IMR-90 (cell line): ENCODE measurements around the gene PAN2. TPM values are rescaled to one million over a fixed set of nuclear protein-coding genes. Genes with fewer than 3 reads are reported as not detected.

Experiments
- ATAC-seq: fragments of 200-7000 bp; cut with Tn5 transposase; 2 replicates; pipeline ENCODE4 v1.9.1; 2020; ENCODE audit warnings: low read depth, mild to moderate bottlenecking, moderate library complexity
- BruUV-seq: library from RNA; stranded (reverse); fragments of 400-500 nt; replicated peaks from 2 replicates; lab custom pipeline; 2021; lab: Mats Ljungman, UMichigan
- CTCF ChIA-PET: fragments of 300-600 bp; formaldehyde crosslinking; extraction: SDS; loops from one replicate; lab custom pipeline; 2021; ENCODE audit warnings: antibody characterized with exemption; lab: Yijun Ruan, JAX
- POLR2A ChIA-PET: fragments of 300-600 bp; sonication (Branson Sonifier 250); formaldehyde crosslinking; loops from one replicate; lab custom pipeline; 2022; ENCODE audit warnings: antibody characterized with exemption; ENCODE audit not compliant: unreplicated experiment; lab: Charles Lee
- DNase-seq: peaks from one replicate; pipeline ENCODE4 v3.0.0; 2013
- H2AFZ ChIP-seq: replicated peaks from 2 replicates; pipeline ENCODE3; 2013; ENCODE audit warnings: low read length, mild to moderate bottlenecking; ENCODE audit not compliant: poor library complexity
- H2AK5ac ChIP-seq: 2 replicates; pipeline ENCODE4 v1.6.1; 2013; ENCODE audit warnings: low read depth, low read length, inconsistent platforms
- H2AK9ac ChIP-seq: replicated peaks from 2 replicates; pipeline ENCODE3; 2013; ENCODE audit warnings: mild to moderate bottlenecking, low read depth, low read length, moderate library complexity; ENCODE audit not compliant: poor library complexity
- H2BK120ac ChIP-seq: 2 replicates; pipeline ENCODE4 v1.6.1; 2013; ENCODE audit warnings: low read depth, low read length, inconsistent platforms
- H2BK15ac ChIP-seq: 3 replicates; pipeline ENCODE4 v1.6.1; 2013; ENCODE audit warnings: low read depth, low read length, inconsistent platforms
- H2BK20ac ChIP-seq: 2 replicates; pipeline ENCODE4 v1.6.1; 2013; ENCODE audit warnings: low read depth, mild to moderate bottlenecking, inconsistent platforms, low read length, moderate library complexity
- H2BK5ac ChIP-seq: 2 replicates; pipeline ENCODE4 v1.6.1; 2013; ENCODE audit warnings: mild to moderate bottlenecking, low read depth, low read length, inconsistent platforms; ENCODE audit not compliant: poor library complexity, severe bottlenecking
- H3K14ac ChIP-seq: replicated peaks from 2 replicates; pipeline ENCODE4 v1.6.1; 2013; ENCODE audit warnings: low read depth, low read length, inconsistent platforms
- H3K18ac ChIP-seq: 2 replicates; pipeline ENCODE4 v1.6.1; 2013; ENCODE audit warnings: low read depth, low read length, control low read depth
- H3K23ac ChIP-seq: 2 replicates; pipeline ENCODE4 v1.6.1; 2013; ENCODE audit warnings: low read depth, low read length, inconsistent platforms
- H3K27ac ChIP-seq: 2 replicates; pipeline ENCODE4 v1.5.1; 2013; ENCODE audit warnings: mild to moderate bottlenecking, control low read depth, low read length; ENCODE audit not compliant: insufficient read depth
- H3K27me3 ChIP-seq: 2 replicates; pipeline ENCODE4 v1.6.1; 2013; ENCODE audit warnings: low read length; ENCODE audit not compliant: control insufficient read depth, insufficient read depth
- H3K36me3 ChIP-seq: 2 replicates; pipeline ENCODE4 v1.6.1; 2013; ENCODE audit warnings: low read length, mixed read lengths; ENCODE audit not compliant: control insufficient read depth, insufficient read depth
- H3K4ac ChIP-seq: 2 replicates; pipeline ENCODE4 v1.6.1; 2013; ENCODE audit warnings: low read depth, low read length, inconsistent platforms
- H3K4me1 ChIP-seq: 2 replicates; pipeline ENCODE4 v1.6.1; 2013; ENCODE audit warnings: low read length, mixed read lengths; ENCODE audit not compliant: control insufficient read depth, insufficient read depth
- H3K4me2 ChIP-seq: 2 replicates; pipeline ENCODE4 v1.6.1; 2013; ENCODE audit warnings: low read depth, mild to moderate bottlenecking, control low read depth, low read length, moderate library complexity
- H3K4me3 ChIP-seq: 2 replicates; pipeline ENCODE4 v1.5.1; 2013; ENCODE audit warnings: low read depth, mild to moderate bottlenecking, control low read depth, low read length, moderate library complexity; ENCODE audit not compliant: insufficient read depth
- H3K56ac ChIP-seq: 2 replicates; pipeline ENCODE4 v1.6.1; 2013; ENCODE audit warnings: low read length, inconsistent platforms; ENCODE audit not compliant: insufficient read depth; ENCODE audit errors: extremely low read depth
- H3K79me1 ChIP-seq, 2 experiments: 2 replicates each; pipeline ENCODE4 v1.6.1; 2013; ENCODE audit warnings: low read length in 2 of 2, inconsistent platforms in 1 of 2, low read depth in 1 of 2
- H3K9ac ChIP-seq: 2 replicates; pipeline ENCODE4 v1.6.1; 2013; ENCODE audit warnings: low read depth, low read length, control low read depth
- H3K9me1 ChIP-seq: 2 replicates; pipeline ENCODE4 v1.6.1; 2013; ENCODE audit warnings: low read length, inconsistent platforms; ENCODE audit not compliant: insufficient read depth
- H3K9me3 ChIP-seq: 2 replicates; pipeline ENCODE4 v1.6.1; 2013; ENCODE audit warnings: low read length; ENCODE audit not compliant: control insufficient read depth, insufficient read depth
- H4K20me1 ChIP-seq: 2 replicates; pipeline ENCODE4 v1.6.1; 2013; ENCODE audit warnings: low read length, inconsistent platforms; ENCODE audit not compliant: insufficient read depth
- H4K5ac ChIP-seq: 2 replicates; pipeline ENCODE4 v1.6.1; 2013; ENCODE audit warnings: mild to moderate bottlenecking, low read depth, low read length, control low read depth
- H4K8ac ChIP-seq, 2 experiments: 2 replicates each; pipeline ENCODE4 v1.6.1; 2013; ENCODE audit warnings: low read depth in 2 of 2, low read length in 2 of 2, control low read depth in 1 of 2, inconsistent platforms in 1 of 2
- H4K91ac ChIP-seq: 2 replicates; pipeline ENCODE4 v1.6.1; 2013; ENCODE audit warnings: low read depth, low read length, inconsistent platforms; ENCODE audit not compliant: insufficient read depth
- BHLHE40 ChIP-seq: fragments of 150-350 bp; IDR thresholded peaks from 2 replicates; pipeline ENCODE4 v1.6.1; 2016; ENCODE audit warnings: mild to moderate bottlenecking, low read depth, low read length
- CEBPB ChIP-seq: IDR thresholded peaks from 2 replicates; pipeline ENCODE4 v1.6.1; 2012; ENCODE audit warnings: low read depth, low read length, improper control_type of control experiment
- CHD1 ChIP-seq: IDR thresholded peaks from 2 replicates; pipeline ENCODE4 v1.6.1; 2012; ENCODE audit warnings: low read depth, low read length, improper control_type of control experiment
- FOS ChIP-seq: fragments of 150-350 bp; IDR thresholded peaks from 2 replicates; pipeline ENCODE4 v1.6.1; 2016; ENCODE audit warnings: low read depth, low read length
- MAFK ChIP-seq: IDR thresholded peaks from 2 replicates; pipeline ENCODE4 v1.6.1; 2012; ENCODE audit warnings: low read depth, low read length, improper control_type of control experiment
- MAZ ChIP-seq: IDR thresholded peaks from 2 replicates; pipeline ENCODE4 v1.6.1; 2012; ENCODE audit warnings: low read depth, mild to moderate bottlenecking, low read length, improper control_type of control experiment, moderate library complexity, borderline replicate concordance
- MXI1 ChIP-seq: IDR thresholded peaks from 2 replicates; pipeline ENCODE4 v1.6.1; 2012; ENCODE audit warnings: low read depth, mild to moderate bottlenecking, low read length, moderate library complexity, borderline replicate concordance
- NFE2L2 ChIP-seq: fragments of 150-350 bp; IDR thresholded peaks from 2 replicates; pipeline ENCODE4 v1.6.1; 2016; ENCODE audit warnings: low read depth, mild to moderate bottlenecking, low read length
- POLR2A ChIP-seq: IDR thresholded peaks from 2 replicates; pipeline ENCODE4 v1.6.1; 2012; ENCODE audit warnings: mild to moderate bottlenecking, low read depth, low read length
- RAD21 ChIP-seq: IDR thresholded peaks from 2 replicates; pipeline ENCODE4 v1.6.1; 2012; ENCODE audit warnings: low read length, improper control_type of control experiment
- RCOR1 ChIP-seq: IDR thresholded peaks from 2 replicates; pipeline ENCODE4 v1.6.1; 2012; ENCODE audit warnings: mild to moderate bottlenecking, low read length, improper control_type of control experiment; ENCODE audit not compliant: insufficient replicate concordance
- RFX5 ChIP-seq: IDR thresholded peaks from 2 replicates; pipeline ENCODE4 v1.8.0; 2012; ENCODE audit warnings: low read depth, mild to moderate bottlenecking, low read length, moderate library complexity
- SMC3 ChIP-seq: fragments of 150-350 bp; IDR thresholded peaks from 2 replicates; pipeline ENCODE4 v1.6.1; 2016; ENCODE audit warnings: low read depth, mild to moderate bottlenecking, antibody characterized with exemption, low read length, moderate library complexity
- WGBS, 2 experiments: methylation state at CpG; one replicate each; pipeline versions ENCODE4 v1.1.5 to v1.1.7; 2013; ENCODE audit warnings: missing lambda C conversion rate in 2 of 2; ENCODE audit not compliant: insufficient read length in 1 of 2; ENCODE audit errors: extremely low coverage in 2 of 2; 5-methylcytosine and 5-hydroxymethylcytosine counted together
- dilution Hi-C: fragments of 300-500 bp; cut with HindIII; formaldehyde crosslinking; loops from one replicate; pipeline ENCODE4 v1.14.3; 2018; ENCODE audit warnings: low sequenced_read_pairs; ENCODE audit not compliant: unreplicated experiment
- in situ Hi-C: fragments of 300-500 bp; cut with MboI; formaldehyde crosslinking; loops from 3 replicates; pipeline ENCODE4 v1.14.3; 2019; ENCODE audit warnings: low sequenced_read_pairs, inconsistent platforms, mixed read lengths
- intact Hi-C: fragments of 100-400 bp; cut with micrococcal nuclease; formaldehyde crosslinking; loops from 2 replicates; pipeline ENCODE4 v1.10.0; 2022
- polyA plus RNA-seq, 3 experiments: library from polyadenylated mRNA; depleted of rRNA; stranded (reverse); fragments of >200 nt; gene quantifications; 2 replicates each; pipeline ENCODE4 v1.2.3, GENCODE V29; 2012; ENCODE audit warnings: low replicate concordance in 1 of 3
- total RNA-seq: library from RNA; depleted of rRNA; stranded (reverse); fragments of >200 nt; gene quantifications from 2 replicates; pipeline ENCODE4 v1.2.3, GENCODE V29; 2012
- TF ChIP-seq, protein P1 (sequence below): fragments of 150-350 bp; IDR thresholded peaks from 2 replicates; pipeline ENCODE4 v1.6.1; 2017; ENCODE audit warnings: mild to moderate bottlenecking, antibody characterized with exemption, low read length, low read depth
- TF ChIP-seq, protein P2 (sequence below): fragments of 150-350 bp; IDR thresholded peaks from 2 replicates; pipeline ENCODE4 v1.6.1; 2016; ENCODE audit warnings: low read depth, mild to moderate bottlenecking, low read length, moderate library complexity, borderline replicate concordance
- TF ChIP-seq, protein P3 (sequence below): conservative IDR thresholded peaks from 2 replicates; pipeline ENCODE4 v1.5.1; 2012; ENCODE audit warnings: mild to moderate bottlenecking, low read depth, low read length, improper control_type of control experiment

PAN2 gene
- total and polyA plus RNA-seq, 2 of the 4 experiments (the other 2 are of a cell fraction): 9.7 to 20.2 TPM

DNA sequence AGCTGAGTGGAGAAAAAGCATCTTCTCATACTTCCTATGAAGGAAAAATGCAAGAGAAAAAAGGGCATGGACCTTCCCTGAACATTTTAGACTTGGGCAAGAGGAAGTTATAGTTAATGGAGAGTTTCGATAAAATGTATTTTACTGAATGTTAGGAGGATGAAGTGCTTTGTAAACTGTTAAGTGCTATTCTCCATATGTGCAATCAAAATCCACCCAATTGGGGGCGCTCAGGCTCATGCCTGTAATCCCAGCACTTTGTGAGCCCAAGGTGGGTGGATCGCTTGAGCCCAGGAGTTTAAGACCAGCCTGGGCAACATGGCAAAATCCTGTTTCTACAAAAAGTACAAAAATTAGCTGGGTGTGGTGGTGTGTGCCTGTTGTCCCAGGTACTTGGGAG lies 16.1 kb downstream of the PAN2 start:
- ATAC-seq: no peak
- no TSS peak for BruUV-seq

More for the DNA sequence above, 16.1 kb downstream of the PAN2 start:
- WGBS, 2 experiments: 83% methylated on average over 1 of the region's 3 CpGs; no CpG with 5 or more reads in 1 of the 2 experiments
- Histone ChIP-seq H3K36me3 (peaks cover 10% of the 10 kb centered on the region), H4K20me1 (no peaks in the 10 kb centered on the region), H3K4me3 (no peak overlapping the region), H3K23ac (no peak overlapping the region), H4K8ac (no peak overlapping the region), H4K91ac (no peak overlapping the region), H3K14ac (no peak overlapping the region), H3K4me2 (no peak overlapping the region), H2AK9ac (no peak overlapping the region), H2BK20ac (no peak overlapping the region), H3K27me3 (no peaks in the 10 kb centered on the region), H2AFZ (no peak overlapping the region), H3K9me1 (no peaks in the 10 kb centered on the region), H4K5ac (no peak overlapping the region), H3K4me1 (peaks cover 4% of the 10 kb centered on the region), H3K56ac (no peak overlapping the region), H2BK5ac (no peak overlapping the region), H3K79me1 (peaks cover 6 to 21% of the 10 kb centered on the region in 2 experiments), H3K18ac (no peak overlapping the region), H3K9ac (no peak overlapping the region), H3K27ac (no peak overlapping the region), H3K9me3 (no peaks in the 10 kb centered on the region), H2BK15ac (no peak overlapping the region), H2AK5ac (no peak overlapping the region), H3K4ac (no peak overlapping the region), H2BK120ac (no peak overlapping the region)
- ChIA-PET CTCF (no interaction called here), POLR2A (no interaction called here)
- dilution Hi-C loops (no loop called here), intact Hi-C loops (loop anchor here (5.0 kb wide), 1 partner anchor 145 kb away; no protein-coding TSS in a partner anchor), in situ Hi-C loops (no loop called here)
- TF ChIP-seq, protein P1, sequence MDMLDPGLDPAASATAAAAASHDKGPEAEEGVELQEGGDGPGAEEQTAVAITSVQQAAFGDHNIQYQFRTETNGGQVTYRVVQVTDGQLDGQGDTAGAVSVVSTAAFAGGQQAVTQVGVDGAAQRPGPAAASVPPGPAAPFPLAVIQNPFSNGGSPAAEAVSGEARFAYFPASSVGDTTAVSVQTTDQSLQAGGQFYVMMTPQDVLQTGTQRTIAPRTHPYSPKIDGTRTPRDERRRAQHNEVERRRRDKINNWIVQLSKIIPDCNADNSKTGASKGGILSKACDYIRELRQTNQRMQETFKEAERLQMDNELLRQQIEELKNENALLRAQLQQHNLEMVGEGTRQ: no peak
- no peak for TF ChIP-seq RCOR1
- TF ChIP-seq CEBPB: no peak
- TF ChIP-seq BHLHE40: no peak
- no peak for TF ChIP-seq RAD21
- TF ChIP-seq MAFK: no peak
- TF ChIP-seq, protein P2, sequence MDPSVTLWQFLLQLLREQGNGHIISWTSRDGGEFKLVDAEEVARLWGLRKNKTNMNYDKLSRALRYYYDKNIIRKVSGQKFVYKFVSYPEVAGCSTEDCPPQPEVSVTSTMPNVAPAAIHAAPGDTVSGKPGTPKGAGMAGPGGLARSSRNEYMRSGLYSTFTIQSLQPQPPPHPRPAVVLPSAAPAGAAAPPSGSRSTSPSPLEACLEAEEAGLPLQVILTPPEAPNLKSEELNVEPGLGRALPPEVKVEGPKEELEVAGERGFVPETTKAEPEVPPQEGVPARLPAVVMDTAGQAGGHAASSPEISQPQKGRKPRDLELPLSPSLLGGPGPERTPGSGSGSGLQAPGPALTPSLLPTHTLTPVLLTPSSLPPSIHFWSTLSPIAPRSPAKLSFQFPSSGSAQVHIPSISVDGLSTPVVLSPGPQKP: no peak
- TF ChIP-seq FOS: no peak
- no peak for TF ChIP-seq RFX5
- TF ChIP-seq, protein P3, sequence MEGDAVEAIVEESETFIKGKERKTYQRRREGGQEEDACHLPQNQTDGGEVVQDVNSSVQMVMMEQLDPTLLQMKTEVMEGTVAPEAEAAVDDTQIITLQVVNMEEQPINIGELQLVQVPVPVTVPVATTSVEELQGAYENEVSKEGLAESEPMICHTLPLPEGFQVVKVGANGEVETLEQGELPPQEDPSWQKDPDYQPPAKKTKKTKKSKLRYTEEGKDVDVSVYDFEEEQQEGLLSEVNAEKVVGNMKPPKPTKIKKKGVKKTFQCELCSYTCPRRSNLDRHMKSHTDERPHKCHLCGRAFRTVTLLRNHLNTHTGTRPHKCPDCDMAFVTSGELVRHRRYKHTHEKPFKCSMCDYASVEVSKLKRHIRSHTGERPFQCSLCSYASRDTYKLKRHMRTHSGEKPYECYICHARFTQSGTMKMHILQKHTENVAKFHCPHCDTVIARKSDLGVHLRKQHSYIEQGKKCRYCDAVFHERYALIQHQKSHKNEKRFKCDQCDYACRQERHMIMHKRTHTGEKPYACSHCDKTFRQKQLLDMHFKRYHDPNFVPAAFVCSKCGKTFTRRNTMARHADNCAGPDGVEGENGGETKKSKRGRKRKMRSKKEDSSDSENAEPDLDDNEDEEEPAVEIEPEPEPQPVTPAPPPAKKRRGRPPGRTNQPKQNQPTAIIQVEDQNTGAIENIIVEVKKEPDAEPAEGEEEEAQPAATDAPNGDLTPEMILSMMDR: no peak
- no peak for TF ChIP-seq MAZ
- TF ChIP-seq SMC3: no peak
- TF ChIP-seq POLR2A: no peak
- TF ChIP-seq NFE2L2: no peak
- TF ChIP-seq CHD1: no peak
- no peak for TF ChIP-seq MXI1
- no peak for DNase-seq
